ENCODE measurements around the gene EDN1.

DNA sequence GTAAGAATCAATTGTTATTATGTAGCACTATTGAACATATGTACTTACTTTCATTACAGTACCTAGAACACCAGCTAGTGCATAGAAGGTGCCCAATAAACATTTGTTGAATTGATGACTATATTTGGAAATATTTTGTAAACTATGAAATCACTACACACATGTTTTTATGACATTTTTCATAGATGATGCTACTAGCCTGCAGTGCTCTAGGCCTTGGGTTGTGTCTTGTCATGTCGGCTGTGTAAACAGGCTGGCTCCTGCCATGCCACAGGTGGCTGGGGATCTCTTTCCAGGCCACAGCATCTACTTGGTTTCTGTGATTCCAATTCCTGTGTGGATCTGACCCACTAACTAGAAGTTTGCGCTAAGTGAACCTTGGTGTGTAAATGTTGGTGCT lies 43.3 kb upstream of the EDN1 start:
- TF ChIP-seq CTCF (IDR thresholded peaks at IDR 0.05), result no peak
- no peak for TF ChIP-seq POLR2AphosphoS5 (IDR thresholded peaks at IDR 0.05; ENCODE audit: low read depth, low read length)
- TF ChIP-seq REST (IDR thresholded peaks at IDR 0.05; ENCODE audit: insufficient read depth in 1 of 2, low read depth in 2 of 2, low read length in 1 of 2), result no peak
- no peak for TF ChIP-seq SIN3A (IDR thresholded peaks at IDR 0.05; ENCODE audit: borderline replicate concordance, insufficient read depth, low read depth, low read length)

Data from Panc1 (cell line).